ENCODE measurements around the gene ITGA4. TPM values are rescaled to one million over a fixed set of nuclear protein-coding genes. Genes with fewer than 3 reads are reported as not detected.

ITGA4 gene
- total and polyA plus RNA-seq, 12 donors: 0.37 to 14.5 (median 3.6) TPM

GRCh38 chr2:181585732-181586131, 128.5 kb downstream of the ITGA4 start:
- intact Hi-C loops (cut with DNase I): no loop called here
- H3K4me3 ChIP-seq: no peak overlapping the region
- H3K36me3 ChIP-seq (replicated peaks in 1 of 2): no peaks in the 10 kb centered on the region
- H3K4me1 ChIP-seq (replicated peaks in 1 of 2): no peaks in the 10 kb centered on the region
- TF ChIP-seq CTCF (IDR thresholded peaks at IDR 0.05): no peak
- TF ChIP-seq POLR2A (IDR thresholded peaks at IDR 0.05): no peak
- DNase-seq: no peak
- WGBS, 4 donors: 28 to 49% (median 44%) methylated on average over 3 of the region's 3 CpGs
- H3K27me3 ChIP-seq: peaks cover 9% of the 10 kb centered on the region
- no peak overlapping the region for H3K27ac ChIP-seq
- H3K9me3 ChIP-seq (replicated peaks in 1 of 3): no peaks in the 10 kb centered on the region

Other genes starting within 250 kb of the ITGA4 start
- not detected for gene CERKL, start 199.7 kb downstream of the ITGA4 start, total RNA-seq
- under 1 TPM in 1 of 3 donors, not detected in 2; 0.03 TPM for gene CERKL, start 199.7 kb downstream of the ITGA4 start, polyA plus RNA-seq
- not detected for gene NEUROD1, start 223.1 kb downstream of the ITGA4 start, total RNA-seq
- gene NEUROD1, start 223.1 kb downstream of the ITGA4 start, polyA plus RNA-seq: not detected